Stimulated activated naive CD8-positive, alpha-beta T cell treated with anti-CD3 and anti-CD28 coated beads, Interleukin-15, Interleukin-2, amounts not matched to agents 100 ng/mL and 50 ng/mL, for 24 hours (primary cell): Measurements from ENCODE around the gene BACE1.
"Not testable (repeated sequence)": the region's sequence is repeated elsewhere in the genome, so short reads cannot be mapped to it uniquely, and the experiment has no call there.

Experiments used
- H3K27ac Mint-ChIP-seq: one replicate; pipeline ENCODE4 v1.8.0; 2021; ENCODE audit warnings: mild to moderate bottlenecking, mixed read lengths
- H3K27me3 Mint-ChIP-seq: one replicate; pipeline ENCODE4 v1.8.0; 2021; ENCODE audit warnings: mixed read lengths
- H3K36me3 Mint-ChIP-seq: one replicate; pipeline ENCODE4 v1.8.0; 2021; ENCODE audit warnings: low read depth, mixed read lengths
- H3K4me1 Mint-ChIP-seq: one replicate; pipeline ENCODE4 v1.8.0; 2021; ENCODE audit warnings: low read depth, mixed read lengths
- H3K4me3 Mint-ChIP-seq: one replicate; pipeline ENCODE4 v1.8.0; 2021; ENCODE audit warnings: mild to moderate bottlenecking, mixed read lengths
- H3K9me3 Mint-ChIP-seq: one replicate; pipeline ENCODE4 v1.8.0; 2021; ENCODE audit warnings: mixed read lengths

The BACE1 gene

DNA sequence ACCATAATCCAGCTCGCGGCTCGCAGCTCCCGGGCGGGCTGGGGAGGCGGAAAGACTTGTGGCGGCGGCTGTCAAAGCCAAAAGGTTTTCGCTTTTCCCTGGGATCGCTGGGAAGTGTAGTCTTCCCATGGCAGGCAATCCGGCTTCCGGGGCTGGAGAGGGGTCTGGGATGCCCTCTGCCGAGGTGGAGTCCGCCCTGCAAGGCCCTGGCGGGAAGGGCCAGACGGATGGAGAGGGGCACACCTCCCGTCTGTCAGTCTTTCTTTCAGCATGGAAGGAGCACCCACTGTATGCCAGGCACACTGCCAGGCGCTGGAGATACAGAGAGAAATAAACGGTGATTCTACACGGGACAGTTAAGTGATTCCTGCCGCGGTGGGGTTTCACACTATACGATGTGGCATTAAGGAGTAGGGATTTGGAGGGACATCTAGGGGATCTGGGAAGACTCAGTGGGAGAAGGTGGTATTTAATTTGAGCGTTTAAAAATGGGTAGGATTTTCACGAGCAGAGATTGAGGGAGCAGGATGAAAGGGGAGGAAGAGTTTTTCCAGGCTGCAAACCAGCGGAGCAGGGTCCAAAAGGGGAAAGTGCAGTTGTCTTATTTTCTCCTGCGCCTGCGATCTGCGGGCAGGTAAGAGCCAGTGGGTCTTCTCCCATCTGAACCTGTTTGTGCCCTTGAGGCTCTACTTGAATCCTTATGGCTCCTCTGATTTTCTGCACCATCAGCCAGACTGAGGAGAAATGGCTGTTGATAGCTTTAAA is at the start of gene BACE1:
Gene BACE1 (minus strand): TSS at position 60 of the 765 bp plus-strand sequence. CDS start 461 bp downstream, outside the sequence.
- Mint-ChIP-seq H3K36me3 (no peaks in the 10 kb centered on the region), H3K4me1 (peaks cover 6% of the 10 kb centered on the region), H3K27ac (peak within 1 kb of the TSS; percentile 16), H3K27me3 (peaks cover 44% of the 10 kb centered on the region), H3K9me3 (no peaks in the 10 kb centered on the region), H3K4me3 (peak within 1 kb of the TSS; percentile 79)

DNA sequence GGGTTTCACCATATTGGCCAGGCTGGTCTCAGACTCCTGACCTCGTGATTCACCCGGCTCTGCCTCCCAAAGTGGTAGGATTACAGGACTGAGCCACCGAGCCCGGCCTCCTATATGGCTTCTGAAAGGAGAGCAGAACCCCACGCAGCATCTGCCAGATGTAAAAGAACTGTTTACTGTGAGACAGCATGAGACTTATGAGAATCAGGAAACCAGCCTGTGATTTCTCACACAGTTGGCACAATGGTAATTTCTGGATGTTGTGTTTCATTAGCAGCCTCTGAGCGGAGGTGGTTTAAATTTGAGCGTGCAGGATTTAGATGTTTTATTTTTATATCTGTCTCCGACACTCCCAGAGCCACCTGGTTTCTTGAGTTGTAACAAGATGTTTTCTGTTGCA is 45.4 kb upstream of the BACE1 start:
- H3K36me3 Mint-ChIP-seq, result peaks cover 61% of the 10 kb centered on the region
- no peaks in the 10 kb centered on the region for H3K9me3 Mint-ChIP-seq
- H3K27me3 Mint-ChIP-seq, result no peaks in the 10 kb centered on the region
- no peak overlapping the region for H3K27ac Mint-ChIP-seq
- H3K4me1 Mint-ChIP-seq, result no peaks in the 10 kb centered on the region
- H3K4me3 Mint-ChIP-seq, result no peak overlapping the region

DNA sequence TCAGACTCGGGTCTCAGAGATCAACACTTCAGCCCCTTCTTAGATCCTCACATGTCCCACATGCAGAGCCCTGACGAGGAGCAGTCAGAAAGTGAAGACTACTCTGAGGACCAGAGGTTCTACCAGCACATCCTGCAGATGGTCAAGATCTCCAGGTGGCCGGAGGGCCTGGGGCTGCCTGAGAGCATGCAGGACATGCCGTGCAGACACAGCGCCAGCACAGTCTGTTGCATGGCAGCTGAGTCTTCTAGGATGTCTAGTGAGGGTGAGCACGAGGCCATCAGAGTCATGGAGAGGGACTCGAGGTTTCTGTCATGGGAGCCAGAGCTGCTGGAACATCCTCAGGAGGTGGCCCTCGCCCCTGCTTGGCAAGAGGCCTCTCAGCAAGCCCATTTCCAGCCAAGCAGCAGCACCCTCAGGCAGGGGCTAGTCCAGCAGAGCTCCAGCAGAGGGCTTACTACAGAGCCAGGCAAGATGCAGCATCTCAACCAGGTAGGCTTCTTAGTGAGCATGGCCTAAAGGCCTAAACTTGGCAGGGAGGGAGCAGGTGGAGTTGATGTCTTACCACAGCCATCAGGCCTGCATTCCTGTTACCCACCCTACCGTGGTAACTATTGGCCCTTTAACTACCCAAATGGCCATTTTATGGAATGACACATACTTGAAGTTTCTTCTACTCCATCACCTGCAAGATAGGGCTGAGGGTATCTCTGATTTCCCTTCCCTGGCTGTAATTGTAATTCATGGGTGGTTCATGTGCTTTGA is 40.3 kb upstream of the BACE1 start:
- Mint-ChIP-seq H3K36me3 (peaks cover 52% of the 10 kb centered on the region), H3K9me3 (no peaks in the 10 kb centered on the region)

DNA sequence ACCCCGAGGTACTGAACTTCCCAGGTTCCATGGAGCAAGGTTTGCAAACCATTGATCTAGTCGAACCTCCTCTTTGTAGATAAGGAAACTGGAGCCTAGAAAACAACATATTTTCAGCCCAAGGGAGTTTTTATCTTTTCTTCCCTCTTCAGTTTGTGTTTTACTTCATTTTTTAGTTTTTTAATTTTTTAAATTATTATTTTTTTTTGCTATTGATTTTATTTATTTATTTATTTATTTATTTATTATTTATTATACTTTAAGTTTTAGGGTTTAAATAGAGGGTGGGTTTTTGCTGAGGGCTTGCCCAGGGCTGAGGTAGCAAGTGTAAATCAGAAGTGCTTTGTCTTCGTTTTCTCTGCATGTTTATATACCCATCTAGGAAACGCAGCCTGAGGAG is 38.5 kb upstream of the BACE1 start:
- Mint-ChIP-seq H3K4me1 (no peaks in the 10 kb centered on the region), H3K27ac (no peak overlapping the region), H3K36me3 (peaks cover 45% of the 10 kb centered on the region), H3K4me3 (no peak overlapping the region), H3K9me3 (no peaks in the 10 kb centered on the region), H3K27me3 (no peaks in the 10 kb centered on the region)

More for the DNA sequence above, 40.3 kb upstream of the BACE1 start:
- H3K27me3 Mint-ChIP-seq, result no peaks in the 10 kb centered on the region
- H3K4me3 Mint-ChIP-seq, result no peak overlapping the region
- no peak overlapping the region for H3K27ac Mint-ChIP-seq
- H3K4me1 Mint-ChIP-seq, result no peaks in the 10 kb centered on the region

DNA sequence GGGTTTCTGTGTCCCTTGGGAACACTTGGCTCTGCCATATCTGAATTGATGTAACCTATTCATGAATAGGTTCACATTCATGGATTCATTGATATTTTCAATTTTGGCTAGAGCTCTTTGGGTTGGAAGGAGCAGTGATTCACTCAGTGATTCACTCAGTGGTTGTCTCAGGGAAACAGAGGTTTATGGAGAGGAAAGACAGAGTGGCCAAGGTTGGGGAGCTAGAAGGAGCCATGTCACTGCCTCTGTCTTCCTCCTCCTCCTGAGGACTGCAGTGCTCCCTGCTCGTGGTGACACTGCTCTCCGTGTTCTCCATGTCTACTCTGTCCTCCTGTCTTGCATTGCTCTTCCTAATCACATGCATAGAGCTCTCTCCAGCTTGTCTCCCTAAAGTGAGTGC is 29.0 kb upstream of the BACE1 start:
- H3K4me3 Mint-ChIP-seq, result no peak overlapping the region
- no peaks in the 10 kb centered on the region for H3K27me3 Mint-ChIP-seq
- H3K36me3 Mint-ChIP-seq, result peaks cover 49% of the 10 kb centered on the region
- H3K9me3 Mint-ChIP-seq, result no peaks in the 10 kb centered on the region
- no peak overlapping the region for H3K27ac Mint-ChIP-seq
- H3K4me1 Mint-ChIP-seq, result no peaks in the 10 kb centered on the region

DNA sequence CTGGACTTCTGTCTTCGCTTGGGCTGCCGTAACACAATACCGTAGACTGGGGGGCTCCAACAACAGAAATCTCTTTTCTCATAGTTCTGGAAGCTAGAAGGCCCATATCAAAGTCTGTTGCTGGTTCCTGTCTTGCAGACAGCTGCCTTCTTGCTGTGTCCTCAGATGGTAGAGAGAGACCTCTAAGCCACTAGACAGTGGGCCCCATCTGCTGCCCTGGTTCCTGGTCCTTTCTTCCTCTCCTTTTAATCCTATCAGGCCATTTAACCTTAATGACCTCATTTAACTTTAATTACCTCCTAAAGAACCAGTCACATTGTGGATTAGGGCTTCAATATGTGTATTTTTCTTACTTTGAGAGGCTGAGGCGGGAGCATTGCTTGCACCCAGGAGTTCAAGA is 21.0 kb upstream of the BACE1 start:
- H3K36me3 Mint-ChIP-seq, result peaks cover 49% of the 10 kb centered on the region
- no peaks in the 10 kb centered on the region for H3K4me1 Mint-ChIP-seq
- no peak overlapping the region for H3K4me3 Mint-ChIP-seq
- H3K9me3 Mint-ChIP-seq, result no peaks in the 10 kb centered on the region
- no peak overlapping the region for H3K27ac Mint-ChIP-seq
- H3K27me3 Mint-ChIP-seq, result no peaks in the 10 kb centered on the region

DNA sequence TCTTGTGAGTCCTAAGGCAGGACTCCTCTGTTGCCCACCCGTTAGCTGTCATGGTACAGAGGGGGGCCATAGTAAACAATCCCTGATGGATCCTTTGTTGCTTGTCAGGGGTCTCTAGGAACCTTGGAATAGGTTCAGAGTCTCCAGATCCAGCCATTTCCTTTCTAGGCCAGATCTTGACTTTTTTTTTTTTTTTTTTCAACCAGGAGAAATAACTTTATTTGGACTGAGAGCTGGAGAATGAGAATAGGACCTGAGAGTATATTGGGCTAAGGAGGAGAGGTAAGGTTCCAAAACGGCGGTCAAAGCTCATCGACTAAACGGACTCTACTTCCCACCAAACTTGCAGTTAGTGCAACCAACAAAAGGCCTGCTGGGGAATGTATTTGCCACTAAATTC is 19.3 kb upstream of the BACE1 start:
- H3K9me3 Mint-ChIP-seq, result no peaks in the 10 kb centered on the region
- H3K36me3 Mint-ChIP-seq, result peaks cover 38% of the 10 kb centered on the region
- H3K27ac Mint-ChIP-seq, result no peak overlapping the region
- no peaks in the 10 kb centered on the region for H3K27me3 Mint-ChIP-seq
- no peaks in the 10 kb centered on the region for H3K4me1 Mint-ChIP-seq
- H3K4me3 Mint-ChIP-seq, result no peak overlapping the region

DNA sequence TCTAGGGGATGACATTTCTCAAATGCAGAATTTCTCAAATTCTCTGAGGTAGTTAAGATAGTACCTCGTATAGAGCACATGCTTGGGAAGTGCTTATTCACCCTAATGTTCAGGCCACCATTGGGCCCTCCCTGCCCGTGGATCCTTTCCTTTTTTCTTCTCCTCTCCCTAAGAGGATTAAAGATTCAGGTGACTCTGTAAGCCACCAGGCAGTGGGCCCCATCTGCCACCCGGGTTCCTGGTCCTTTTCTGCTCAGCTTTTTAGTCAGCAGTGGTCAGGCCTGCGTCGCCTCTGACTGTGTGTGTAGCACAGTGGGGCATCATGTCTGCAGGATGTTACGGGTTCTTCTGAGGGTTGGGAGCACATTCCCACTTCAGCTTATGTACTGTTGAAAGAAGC is 18.8 kb upstream of the BACE1 start:
- no peak overlapping the region for H3K27ac Mint-ChIP-seq
- H3K36me3 Mint-ChIP-seq, result peaks cover 34% of the 10 kb centered on the region
- H3K4me3 Mint-ChIP-seq, result no peak overlapping the region
- peaks cover 4% of the 10 kb centered on the region for H3K4me1 Mint-ChIP-seq
- no peaks in the 10 kb centered on the region for H3K9me3 Mint-ChIP-seq
- H3K27me3 Mint-ChIP-seq, result no peaks in the 10 kb centered on the region

DNA sequence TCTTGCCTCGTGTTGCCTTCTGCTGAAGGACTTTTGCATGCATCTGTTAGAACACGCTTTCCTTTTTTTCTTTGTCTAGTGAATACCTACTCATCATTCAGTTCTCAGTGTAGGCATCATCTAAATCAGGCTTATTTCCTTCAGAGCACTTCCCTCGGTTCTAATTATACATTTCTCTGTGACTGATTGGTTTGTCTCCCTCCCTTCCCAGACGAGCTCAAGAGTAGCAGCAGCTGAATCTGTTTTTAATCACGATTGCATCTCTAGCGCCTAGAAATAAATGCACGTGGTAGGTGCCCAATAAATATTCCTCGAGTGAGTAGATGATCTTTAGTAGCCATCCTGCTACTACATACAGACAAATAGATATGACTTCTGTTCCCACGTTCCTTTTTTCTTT is 17.9 kb upstream of the BACE1 start:
- Mint-ChIP-seq H3K27ac (no peak overlapping the region), H3K36me3 (peaks cover 30% of the 10 kb centered on the region), H3K4me3 (no peak overlapping the region), H3K27me3 (no peaks in the 10 kb centered on the region), H3K9me3 (no peaks in the 10 kb centered on the region), H3K4me1 (peaks cover 5% of the 10 kb centered on the region)

DNA sequence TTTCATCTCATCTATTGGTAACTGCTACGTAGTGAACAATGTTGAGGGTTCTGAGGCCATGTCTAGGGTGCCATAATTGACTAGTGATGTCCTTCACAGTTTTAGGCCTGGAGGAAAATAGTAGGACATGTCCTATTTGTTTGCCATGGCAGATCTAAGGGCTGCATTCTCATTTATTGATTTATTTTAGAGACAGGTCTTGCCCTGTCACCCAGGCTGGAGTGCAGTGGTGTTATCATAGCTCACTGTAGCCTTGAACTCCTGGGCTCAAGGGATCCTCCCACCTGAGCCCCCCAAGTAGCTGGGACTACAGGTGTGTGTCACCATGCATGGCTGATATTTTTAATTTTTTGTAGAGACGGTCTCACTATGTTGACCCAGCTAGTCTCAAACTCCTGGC is 16.8 kb upstream of the BACE1 start:
- H3K27ac Mint-ChIP-seq, result peak overlapping the region; percentile 57
- peaks cover 5% of the 10 kb centered on the region for H3K4me1 Mint-ChIP-seq
- H3K36me3 Mint-ChIP-seq, result peaks cover 23% of the 10 kb centered on the region
- H3K27me3 Mint-ChIP-seq, result no peaks in the 10 kb centered on the region
- no peaks in the 10 kb centered on the region for H3K9me3 Mint-ChIP-seq
- no peak overlapping the region for H3K4me3 Mint-ChIP-seq

DNA sequence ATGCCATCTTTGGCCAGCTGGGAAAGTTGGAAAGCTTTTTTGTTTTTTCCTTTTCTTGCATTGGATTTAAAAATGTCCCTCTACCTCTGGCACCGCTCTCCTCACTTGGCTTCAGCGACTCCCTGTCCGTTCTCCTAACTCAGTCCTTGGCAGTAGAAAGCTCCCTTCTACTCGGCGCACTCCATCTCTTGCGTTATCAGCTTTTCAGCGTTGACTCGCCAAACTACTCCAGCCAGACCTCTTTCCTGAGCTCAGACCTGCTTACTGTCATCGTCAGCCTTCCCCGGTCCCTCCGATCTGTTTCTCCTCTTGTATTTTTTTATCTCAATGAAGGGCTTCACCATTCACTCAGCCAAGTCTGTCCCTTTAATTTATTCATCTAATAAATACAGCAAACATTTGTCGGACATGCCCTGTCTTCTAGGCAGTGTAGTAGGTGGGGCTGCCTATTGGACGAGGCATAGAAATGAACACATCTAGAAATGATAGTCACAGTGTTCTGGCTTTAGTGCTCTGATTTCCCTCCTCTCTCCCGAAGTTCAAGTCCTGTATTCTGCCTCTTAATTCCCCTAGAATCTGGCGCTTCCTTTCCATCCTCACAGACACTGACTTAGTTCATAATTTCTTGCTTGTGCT is 12.4 kb upstream of the BACE1 start:
- Mint-ChIP-seq H3K4me3 (no peak overlapping the region), H3K9me3 (no peaks in the 10 kb centered on the region), H3K27ac (no peak overlapping the region), H3K4me1 (peaks cover 5% of the 10 kb centered on the region), H3K36me3 (no peaks in the 10 kb centered on the region), H3K27me3 (no peaks in the 10 kb centered on the region)

DNA sequence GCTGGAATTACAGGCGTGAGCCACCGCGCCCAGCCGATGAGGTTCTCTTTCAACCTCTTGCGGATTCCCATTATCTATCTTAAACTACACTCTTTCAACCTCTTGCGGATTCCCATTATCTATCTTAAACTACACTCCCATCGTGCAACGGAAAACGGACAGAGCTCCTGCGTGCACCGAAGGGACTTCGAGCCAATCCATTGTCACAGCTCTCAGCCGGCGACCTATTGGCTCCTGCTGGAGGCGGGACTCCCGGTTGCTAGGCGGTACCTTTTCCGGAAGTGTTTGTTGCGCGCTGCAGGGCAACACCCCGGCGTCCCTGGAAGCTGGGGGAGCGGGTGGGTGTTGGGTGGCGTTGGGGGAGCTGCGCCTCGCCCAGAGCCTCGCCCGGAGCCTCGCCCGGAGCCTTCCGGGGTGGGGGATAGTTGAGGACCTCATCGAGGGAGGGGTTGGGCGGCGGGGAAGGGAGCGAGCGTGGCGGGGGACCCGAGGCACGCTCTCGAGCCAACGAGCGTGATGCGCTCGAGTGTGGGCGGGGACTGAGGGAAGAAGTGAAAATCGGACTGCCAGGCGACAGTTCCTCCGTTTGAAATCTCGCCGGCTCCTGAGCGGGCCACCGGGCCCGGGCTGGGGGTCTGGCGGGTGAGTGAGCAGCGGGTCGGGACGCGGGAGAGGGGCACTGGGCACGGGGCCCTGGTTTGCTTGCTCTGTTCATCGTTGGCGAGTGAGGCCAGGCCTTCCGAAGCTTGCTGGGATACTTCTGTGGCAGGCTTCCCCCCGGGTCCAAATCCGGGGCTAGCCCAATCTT is 11.7 kb upstream of the BACE1 start, which contains the start of gene CEP164:
Gene CEP164 (plus strand): TSS at position 288 of the 808 bp plus-strand sequence. CDS start 10,733 bp downstream, outside the sequence.
- H3K4me3 Mint-ChIP-seq, result no peak within 1 kb of the TSS
- H3K27me3 Mint-ChIP-seq, result no peaks in the 10 kb centered on the region
- no peaks in the 10 kb centered on the region for H3K9me3 Mint-ChIP-seq
- H3K4me1 Mint-ChIP-seq, result peaks cover 5% of the 10 kb centered on the region
- H3K36me3 Mint-ChIP-seq, result no peaks in the 10 kb centered on the region
- peak within 1 kb of the TSS; percentile 54 for H3K27ac Mint-ChIP-seq

DNA sequence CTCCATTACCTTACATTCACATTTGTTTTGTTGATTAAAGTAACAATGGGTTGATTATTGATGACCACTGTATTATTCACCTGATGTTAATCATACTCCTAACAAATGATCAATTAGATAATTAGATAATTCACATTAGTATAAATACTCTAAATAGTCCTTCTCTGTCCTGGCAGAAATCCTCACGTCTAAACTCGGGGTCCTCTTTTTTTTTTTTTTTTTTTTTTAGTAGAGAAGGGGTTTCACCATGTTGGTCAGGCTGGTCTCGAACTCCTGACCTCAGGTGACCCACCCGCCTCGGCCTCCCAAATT is 11.2 kb upstream of the BACE1 start:
- not testable (repeated sequence) for H3K4me3 Mint-ChIP-seq, H3K9me3 Mint-ChIP-seq, H3K4me1 Mint-ChIP-seq, H3K27ac Mint-ChIP-seq, H3K36me3 Mint-ChIP-seq, H3K27me3 Mint-ChIP-seq

DNA sequence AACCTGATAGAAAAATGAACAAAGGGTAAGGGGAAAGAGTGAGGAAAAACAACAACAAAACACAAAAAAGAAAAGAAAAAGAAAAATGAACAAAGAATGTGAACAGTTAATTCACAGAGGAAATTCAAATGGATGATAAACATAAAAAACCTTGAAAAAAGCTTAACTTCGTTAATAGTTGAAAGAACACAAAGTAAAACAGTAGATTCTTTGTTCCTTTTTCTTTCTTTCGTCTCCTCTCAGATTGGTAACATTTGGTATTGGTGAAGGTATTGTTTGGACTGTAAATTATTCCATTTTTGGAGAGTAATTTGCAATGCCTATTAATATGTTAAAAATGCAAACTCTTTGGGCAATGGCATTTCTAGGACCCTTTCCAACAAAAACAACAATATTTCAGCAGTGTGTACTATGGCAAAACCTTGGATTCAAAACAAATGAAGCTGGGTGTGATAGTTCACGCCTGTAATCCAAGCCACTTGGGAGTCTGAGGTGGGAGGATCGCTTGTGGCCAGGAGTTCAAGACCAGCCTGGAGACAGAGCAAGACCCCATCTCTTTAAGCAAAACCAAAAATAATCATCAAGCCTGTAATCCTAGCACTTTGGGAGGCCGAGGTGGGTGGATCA is 3.3 kb upstream of the BACE1 start:
- H3K4me3 Mint-ChIP-seq, result no peak overlapping the region
- no peak overlapping the region for H3K27ac Mint-ChIP-seq
- H3K9me3 Mint-ChIP-seq, result no peaks in the 10 kb centered on the region
- peaks cover 6% of the 10 kb centered on the region for H3K4me1 Mint-ChIP-seq
- H3K27me3 Mint-ChIP-seq, result peaks cover 32% of the 10 kb centered on the region
- no peaks in the 10 kb centered on the region for H3K36me3 Mint-ChIP-seq
